Tibial artery (tissue), 4 donors: ENCODE results near the gene DNAH12.

ENCODE experiments used
- DNase-seq, 2 donors: peaks; one replicate each; pipeline ENCODE4 v3.0.0-alpha.2; 2019
- H3K27ac ChIP-seq, 2 donors: fragments of 200-600 bp; sonication (generic) in 1 of 2; 1 replicate in 1 of 2; 2 replicates in 1 of 2; pipeline ENCODE4 v1.5.1; 2018 to 2019; ENCODE audit warnings: mild to moderate bottlenecking in 1 of 2
- H3K27me3 ChIP-seq, 2 donors: fragments of 200-600 bp; sonication (generic) in 1 of 2; one replicate each; pipeline versions ENCODE4 v1.5.1 to v1.6.0; 2016 to 2019
- H3K36me3 ChIP-seq, 3 donors: fragments of 200-600 bp; sonication (generic) in 2 of 3; one replicate each; pipeline ENCODE4 v1.5.1; 2016 to 2019; ENCODE audit warnings: mild to moderate bottlenecking in 2 of 3
- H3K4me1 ChIP-seq, 4 donors: fragments of 200-600 bp; sonication (generic) in 2 of 4; 1 replicate in 3 of 4; 2 replicates in 1 of 4; pipeline ENCODE4 v1.5.1; 2016 to 2019
- H3K4me3 ChIP-seq, 2 donors: fragments of 200-600 bp; sonication (generic) in 1 of 2; 1 replicate in 1 of 2; 2 replicates in 1 of 2; pipeline ENCODE4 v1.5.1; 2018 to 2019; ENCODE audit warnings: mild to moderate bottlenecking in 2 of 2
- H3K9me3 ChIP-seq, 3 donors: fragments of 200-600 bp; sonication (generic) in 1 of 3; one replicate each; pipeline ENCODE4 v1.5.1; 2016 to 2019
- intact Hi-C: fragments of 100-400 bp; cut with DNase I; formaldehyde crosslinking; loops from one replicate; pipeline ENCODE4 v1.15.0; 2023; ENCODE audit warnings: low total_unique reads
- TF ChIP-seq, protein P1 (sequence below), 2 experiments: fragments of 200-600 bp in 1 of 2; fragments of 450-650 bp in 1 of 2; IDR thresholded peaks; one replicate each; pipeline ENCODE4 v1.5.1; 2017 to 2019; ENCODE audit warnings: antibody characterized with exemption in 2 of 2, mild to moderate bottlenecking in 1 of 2, moderate library complexity in 1 of 2

DNAH12 gene

DNA sequence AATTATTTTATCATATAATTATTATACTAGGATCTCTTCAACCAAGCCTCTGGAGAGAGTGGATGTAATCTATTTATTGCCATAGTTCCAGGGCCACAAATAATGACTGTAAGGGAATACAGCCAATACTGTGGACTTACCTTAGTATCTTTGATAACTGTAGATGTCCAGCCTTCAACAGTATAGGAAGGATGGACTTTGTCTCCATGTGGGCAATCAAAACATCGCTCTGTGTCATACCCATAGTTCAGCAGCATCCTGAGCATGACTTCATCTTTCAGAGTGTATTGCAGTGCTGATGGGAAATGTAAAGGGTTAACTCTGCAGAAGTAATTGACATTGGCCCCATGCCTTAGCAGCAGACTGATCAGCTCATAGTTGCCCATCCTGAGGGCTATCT is 265.9 kb downstream of the DNAH12 start:
- no peak for DNase-seq
- H3K27ac ChIP-seq, result no peak overlapping the region
- peaks cover 3 to 14% (median 10%) of the 10 kb centered on the region in 3 donors for H3K36me3 ChIP-seq
- intact Hi-C loops, result no loop called here
- no peaks in the 10 kb centered on the region for H3K4me1 ChIP-seq
- TF ChIP-seq, protein P1, sequence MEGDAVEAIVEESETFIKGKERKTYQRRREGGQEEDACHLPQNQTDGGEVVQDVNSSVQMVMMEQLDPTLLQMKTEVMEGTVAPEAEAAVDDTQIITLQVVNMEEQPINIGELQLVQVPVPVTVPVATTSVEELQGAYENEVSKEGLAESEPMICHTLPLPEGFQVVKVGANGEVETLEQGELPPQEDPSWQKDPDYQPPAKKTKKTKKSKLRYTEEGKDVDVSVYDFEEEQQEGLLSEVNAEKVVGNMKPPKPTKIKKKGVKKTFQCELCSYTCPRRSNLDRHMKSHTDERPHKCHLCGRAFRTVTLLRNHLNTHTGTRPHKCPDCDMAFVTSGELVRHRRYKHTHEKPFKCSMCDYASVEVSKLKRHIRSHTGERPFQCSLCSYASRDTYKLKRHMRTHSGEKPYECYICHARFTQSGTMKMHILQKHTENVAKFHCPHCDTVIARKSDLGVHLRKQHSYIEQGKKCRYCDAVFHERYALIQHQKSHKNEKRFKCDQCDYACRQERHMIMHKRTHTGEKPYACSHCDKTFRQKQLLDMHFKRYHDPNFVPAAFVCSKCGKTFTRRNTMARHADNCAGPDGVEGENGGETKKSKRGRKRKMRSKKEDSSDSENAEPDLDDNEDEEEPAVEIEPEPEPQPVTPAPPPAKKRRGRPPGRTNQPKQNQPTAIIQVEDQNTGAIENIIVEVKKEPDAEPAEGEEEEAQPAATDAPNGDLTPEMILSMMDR (IDR thresholded peaks at IDR 0.05), result no peak
- H3K27me3 ChIP-seq, result no peaks in the 10 kb centered on the region
- no peak overlapping the region for H3K4me3 ChIP-seq
- no peaks in the 10 kb centered on the region for H3K9me3 ChIP-seq

DNA sequence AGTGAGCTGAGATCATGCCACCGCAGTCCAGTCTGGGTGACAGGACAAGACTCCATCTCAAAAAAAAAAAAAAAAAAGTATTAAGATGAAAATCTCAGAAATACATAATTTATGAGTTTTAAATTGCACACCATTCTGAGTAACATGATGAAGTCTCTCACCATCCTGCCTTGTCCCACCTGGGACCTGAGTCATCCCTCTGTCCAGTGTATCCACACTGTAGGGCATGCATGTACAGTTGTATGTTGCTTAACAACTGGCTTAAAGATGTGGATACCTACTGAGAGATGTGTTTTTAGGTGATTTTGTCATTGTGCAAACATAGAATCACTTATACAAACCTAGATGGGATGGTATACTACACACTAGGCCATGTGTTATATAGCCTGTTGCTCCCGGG is 268.8 kb downstream of the DNAH12 start:
- intact Hi-C loops, result no loop called here
- H3K9me3 ChIP-seq, result no peaks in the 10 kb centered on the region
- TF ChIP-seq, protein P1 (IDR thresholded peaks at IDR 0.05), result no peak
- DNase-seq, result no peak
- H3K4me1 ChIP-seq, result no peaks in the 10 kb centered on the region
- no peak overlapping the region for H3K4me3 ChIP-seq
- H3K27me3 ChIP-seq, result no peaks in the 10 kb centered on the region
- H3K36me3 ChIP-seq, result peaks cover 22 to 36% (median 24%) of the 10 kb centered on the region in 3 donors
- H3K27ac ChIP-seq, result no peak overlapping the region

DNA sequence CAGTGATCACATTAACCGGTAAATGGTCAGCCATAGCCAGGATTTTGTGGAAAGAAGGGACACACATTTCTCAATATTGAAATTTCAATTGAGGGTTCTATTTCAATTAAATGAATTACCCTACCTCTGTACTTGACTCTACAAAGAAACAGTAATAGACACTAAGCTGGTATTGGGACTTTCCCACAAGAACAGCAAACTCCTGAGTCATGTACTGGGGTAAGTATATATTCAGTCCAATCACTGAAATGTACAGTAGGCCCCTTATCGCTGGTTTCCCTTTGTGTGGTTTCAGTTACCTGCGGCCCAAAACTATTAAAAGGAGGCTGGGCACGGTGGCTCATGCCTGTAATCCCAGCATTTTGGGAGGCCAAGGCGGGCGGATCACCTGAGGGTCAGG is 269.3 kb downstream of the DNAH12 start:
- H3K36me3 ChIP-seq, result peaks cover 26 to 40% (median 27%) of the 10 kb centered on the region in 3 donors
- TF ChIP-seq, protein P1 (IDR thresholded peaks at IDR 0.05), result no peak

DNA sequence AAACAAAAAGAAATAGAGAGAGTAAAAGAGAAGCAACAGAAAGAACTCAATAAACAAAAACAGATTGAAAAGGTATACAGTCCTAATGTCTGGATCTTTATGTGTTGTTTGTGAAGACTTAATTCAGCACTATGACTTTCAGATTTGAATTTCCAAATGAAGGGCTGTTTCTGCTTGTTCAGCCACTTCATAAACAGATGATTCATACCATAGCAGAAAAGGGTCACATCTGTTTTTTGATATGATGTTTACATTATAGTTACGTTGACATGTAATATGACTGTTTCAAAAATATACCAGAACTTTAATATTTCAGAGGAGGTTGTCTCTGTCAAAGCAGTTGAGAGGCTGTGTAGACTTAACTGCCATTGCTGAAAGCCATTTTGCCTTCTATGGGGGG is 275.7 kb downstream of the DNAH12 start:
- DNase-seq, result no peak
- peaks cover 64 to 89% (median 80%) of the 10 kb centered on the region in 3 donors for H3K36me3 ChIP-seq
- no peaks in the 10 kb centered on the region for H3K27me3 ChIP-seq
- TF ChIP-seq, protein P1 (IDR thresholded peaks at IDR 0.05), result no peak
- no peak overlapping the region for H3K27ac ChIP-seq
- no peak overlapping the region for H3K4me3 ChIP-seq
- intact Hi-C loops, result loop anchor here (5.0 kb wide), 1 partner anchor 36 kb away; no protein-coding TSS in a partner anchor
- no peaks in the 10 kb centered on the region for H3K4me1 ChIP-seq
- no peaks in the 10 kb centered on the region for H3K9me3 ChIP-seq

More for the DNA sequence above, 269.3 kb downstream of the DNAH12 start:
- Histone ChIP-seq H3K4me3 (no peak overlapping the region), H3K4me1 (no peaks in the 10 kb centered on the region), H3K27me3 (no peaks in the 10 kb centered on the region), H3K27ac (no peak overlapping the region), H3K9me3 (no peaks in the 10 kb centered on the region)
- intact Hi-C loops, result no loop called here
- no peak for DNase-seq

DNA sequence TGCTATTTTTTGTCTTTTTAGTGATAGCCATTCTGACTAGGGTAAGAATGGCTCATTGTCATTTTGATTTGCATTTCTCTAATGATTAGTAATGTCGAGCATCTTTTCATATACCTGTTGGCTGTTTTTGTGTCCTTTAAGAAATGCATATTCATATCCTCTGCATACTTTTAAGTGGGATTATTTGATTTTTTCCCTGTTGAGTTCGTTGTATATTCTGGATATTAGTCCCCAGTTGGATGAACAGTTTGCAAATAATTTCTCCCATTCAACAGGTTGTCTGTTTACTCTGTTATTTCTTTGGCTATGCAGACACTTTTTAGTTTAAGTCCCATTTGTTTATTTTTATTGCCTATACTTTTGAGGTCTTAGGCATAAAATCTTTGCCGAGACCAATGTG is 282.2 kb downstream of the DNAH12 start:
- H3K4me1 ChIP-seq, result no peaks in the 10 kb centered on the region
- H3K36me3 ChIP-seq, result peaks cover 82 to 98% (median 84%) of the 10 kb centered on the region in 3 donors
- intact Hi-C loops, result no loop called here
- H3K27me3 ChIP-seq, result no peaks in the 10 kb centered on the region
- no peak overlapping the region for H3K27ac ChIP-seq
- TF ChIP-seq, protein P1 (IDR thresholded peaks at IDR 0.05), result no peak
- DNase-seq, result no peak
- no peaks in the 10 kb centered on the region for H3K9me3 ChIP-seq
- no peak overlapping the region for H3K4me3 ChIP-seq

DNA sequence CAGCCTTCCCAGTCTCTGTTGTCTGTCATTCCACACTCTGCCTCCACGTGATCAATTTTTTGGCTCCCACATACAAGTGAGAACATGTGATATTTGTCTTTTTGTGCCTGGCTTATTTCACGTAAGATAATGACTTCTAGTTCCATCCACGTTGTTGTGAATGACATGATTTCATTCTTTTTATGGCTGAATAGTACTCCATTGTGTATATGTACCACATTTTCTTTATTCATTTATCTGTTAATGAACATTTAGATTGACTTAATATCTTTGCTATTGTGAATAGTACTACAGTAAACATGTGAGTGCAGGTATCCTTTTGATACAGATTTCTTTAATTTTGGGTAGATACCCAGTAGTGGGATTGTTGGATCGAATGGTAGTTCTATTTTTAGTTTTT is 283.0 kb downstream of the DNAH12 start:
- peaks cover 77 to 94% (median 82%) of the 10 kb centered on the region in 3 donors for H3K36me3 ChIP-seq
- DNase-seq, result no peak
- no peaks in the 10 kb centered on the region for H3K9me3 ChIP-seq
- H3K4me3 ChIP-seq, result no peak overlapping the region
- H3K27me3 ChIP-seq, result no peaks in the 10 kb centered on the region
- TF ChIP-seq, protein P1 (IDR thresholded peaks at IDR 0.05), result no peak
- no peak overlapping the region for H3K27ac ChIP-seq
- H3K4me1 ChIP-seq, result no peaks in the 10 kb centered on the region
- intact Hi-C loops, result no loop called here
